ENCODE measurements around the gene HIPK2.

Gene HIPK2

DNA sequence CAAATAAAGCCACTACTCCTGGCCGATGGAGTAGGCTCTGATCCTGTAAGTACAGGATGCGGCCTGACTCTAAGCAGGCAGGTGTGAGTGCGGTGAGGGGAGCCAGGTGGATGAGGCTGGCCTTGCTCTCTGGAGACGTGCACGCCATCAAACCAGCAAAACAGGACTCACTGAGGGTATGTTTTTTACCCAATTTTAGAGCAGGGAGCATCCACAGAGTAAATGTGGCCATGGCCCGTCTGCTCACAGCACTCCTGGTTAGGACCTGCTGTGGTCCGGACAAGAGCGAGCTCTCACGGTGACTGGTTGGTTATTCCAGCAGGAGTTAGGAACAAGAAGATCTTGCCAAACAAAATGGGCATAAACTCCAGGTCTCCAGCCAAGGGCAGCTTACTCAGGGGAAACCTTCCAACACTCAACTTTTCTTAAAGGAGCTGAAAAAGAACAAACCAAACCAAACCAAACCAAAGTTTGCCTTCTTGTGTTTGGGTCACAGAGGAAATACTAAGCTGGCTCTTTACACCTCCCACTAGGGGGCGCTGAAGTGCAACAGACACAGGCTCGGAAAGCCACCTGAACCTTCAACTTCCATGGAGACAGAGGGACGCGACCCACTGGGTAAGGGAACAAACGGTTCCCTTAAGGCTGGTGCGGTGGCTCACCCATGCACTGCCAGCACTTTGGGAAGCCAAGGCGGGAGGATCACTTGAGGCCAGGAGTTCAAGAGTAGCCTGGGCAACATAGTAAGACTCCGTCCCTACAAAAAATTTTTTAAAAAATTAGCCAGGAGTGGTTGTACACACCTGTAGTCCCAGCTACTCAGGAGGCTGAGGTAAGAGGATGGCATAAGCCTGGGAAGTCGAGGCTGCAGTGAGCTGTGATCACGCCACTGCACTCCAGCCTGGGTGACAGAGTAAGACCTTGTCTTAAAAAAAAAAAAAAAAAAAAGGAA, 131.9 kb downstream of the HIPK2 start:
- peak; percentile 86 for FAIRE-seq

DNA sequence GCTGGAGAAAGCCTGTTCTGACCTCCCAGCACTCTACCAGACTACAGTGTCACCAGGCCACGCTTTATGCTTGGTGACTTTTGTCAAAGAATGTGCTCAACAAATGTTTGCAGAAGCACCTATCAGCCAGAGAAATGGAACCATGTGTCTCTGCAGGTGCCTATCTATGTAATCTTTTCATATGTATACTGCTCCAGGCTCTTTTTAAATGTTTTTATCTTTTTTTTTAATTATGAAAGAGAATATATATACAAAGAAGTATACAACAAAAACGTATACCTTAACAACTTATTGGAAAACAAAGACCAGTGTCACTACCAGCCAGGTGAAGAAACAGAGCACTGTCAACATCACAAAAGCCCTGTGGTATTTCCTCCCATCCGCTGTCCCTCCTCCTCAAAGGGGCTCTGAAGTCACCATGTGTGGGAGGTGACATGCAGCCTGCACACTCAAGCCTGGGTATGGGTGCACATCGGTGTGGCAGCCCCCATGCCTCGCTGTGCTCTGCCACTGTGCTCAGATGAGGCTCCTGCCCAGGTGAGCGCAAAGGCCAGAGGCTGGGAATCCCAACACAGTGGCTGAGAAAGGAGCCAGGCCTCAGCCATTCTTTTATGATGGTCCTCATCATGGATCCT, 133.7 kb downstream of the HIPK2 start:
- no peak for FAIRE-seq

DNA sequence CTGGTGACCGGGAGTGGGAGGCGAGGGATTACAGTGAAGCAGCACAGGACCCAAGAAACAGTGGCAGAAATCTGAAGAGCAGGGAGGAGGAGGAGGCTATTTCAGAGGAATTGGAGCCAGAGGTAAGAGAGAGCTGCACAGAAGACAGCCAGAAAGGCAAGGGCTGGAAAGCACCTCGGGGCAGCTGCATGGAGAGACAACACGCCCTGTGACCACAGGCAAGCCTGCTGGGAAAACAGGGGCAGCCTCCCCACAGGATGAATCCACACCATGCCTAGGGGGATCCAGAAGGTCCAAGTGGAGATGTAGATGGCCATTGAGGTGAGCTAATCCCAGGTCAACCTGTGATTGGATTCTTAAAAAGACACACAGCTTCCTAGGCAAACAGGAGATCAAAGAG, 135.5 kb downstream of the HIPK2 start:
- FAIRE-seq = no peak

DNA sequence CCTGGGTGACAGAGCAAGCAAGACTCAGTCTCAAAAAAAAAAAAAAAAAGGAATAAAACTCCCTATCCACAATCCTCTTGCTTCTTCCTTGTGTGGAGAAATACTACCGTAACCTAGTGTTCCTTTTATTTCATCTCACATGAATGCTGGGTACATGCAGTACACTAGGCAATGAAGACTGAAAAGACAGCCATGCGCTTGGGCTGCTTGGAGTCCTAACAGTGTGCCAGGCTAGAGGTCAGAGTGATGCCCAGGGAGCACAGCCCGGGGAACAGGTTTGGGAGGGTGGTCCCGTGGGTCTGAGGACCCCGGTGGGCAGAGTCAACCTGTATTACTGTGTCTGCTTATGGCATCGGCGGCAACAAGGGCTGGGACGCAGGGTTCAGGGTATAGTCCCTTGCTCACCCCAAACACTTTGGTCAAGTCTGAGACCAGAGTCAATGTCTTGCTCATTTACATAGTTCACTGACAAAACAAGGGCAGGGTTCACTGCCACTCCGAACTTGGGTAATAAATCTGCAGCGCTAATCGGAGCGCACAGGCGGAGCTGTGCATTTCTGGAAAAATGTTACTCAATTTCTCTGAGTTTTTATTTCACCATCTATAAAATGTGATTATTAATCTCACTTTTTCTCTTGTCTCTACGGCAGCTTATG, 136.3 kb downstream of the HIPK2 start:
- no peak for FAIRE-seq

DNA sequence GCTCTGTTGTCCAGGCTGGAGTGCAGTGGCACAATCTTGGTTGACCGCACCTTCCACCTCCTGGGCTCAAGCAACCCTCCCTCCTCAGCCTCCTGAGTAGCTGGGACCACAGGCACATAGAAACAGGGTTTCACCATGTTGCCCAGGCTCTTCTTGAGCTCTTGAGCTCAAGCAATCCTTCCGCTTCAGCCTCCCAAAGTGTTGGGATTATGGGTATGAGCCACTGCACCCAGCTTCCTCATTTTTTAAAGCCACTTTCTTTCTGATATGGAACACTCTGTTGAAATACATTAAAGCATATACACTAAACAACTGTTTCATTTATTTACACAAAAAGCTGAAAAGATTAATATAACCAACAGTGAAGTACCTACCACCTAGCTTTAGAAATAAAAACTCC, 137.1 kb downstream of the HIPK2 start:
- no peak for FAIRE-seq

DNA sequence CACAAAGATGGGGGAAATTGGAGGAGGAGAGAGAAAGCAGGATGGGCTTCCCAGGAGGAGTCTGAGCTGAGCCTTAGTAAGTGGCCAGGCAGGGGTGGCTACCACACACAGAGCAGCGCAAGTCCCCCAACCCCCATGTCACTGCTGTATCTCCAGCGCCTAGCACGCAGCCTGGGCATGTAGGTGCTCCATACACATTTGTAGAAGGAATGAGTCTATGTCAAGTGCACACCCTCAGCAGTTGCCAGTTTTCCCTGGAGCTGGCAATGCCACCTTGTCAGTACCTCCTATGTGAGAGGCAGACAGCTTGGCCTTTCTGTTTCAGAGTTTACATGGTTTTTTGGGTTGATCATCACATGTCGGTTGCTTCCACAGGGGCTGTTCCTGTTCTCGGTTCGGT, 138.2 kb downstream of the HIPK2 start:
- FAIRE-seq = no peak

GRCh38 chr7:139635526-139636302, 142.1 kb downstream of the HIPK2 start:
- FAIRE-seq = no peak

DNA sequence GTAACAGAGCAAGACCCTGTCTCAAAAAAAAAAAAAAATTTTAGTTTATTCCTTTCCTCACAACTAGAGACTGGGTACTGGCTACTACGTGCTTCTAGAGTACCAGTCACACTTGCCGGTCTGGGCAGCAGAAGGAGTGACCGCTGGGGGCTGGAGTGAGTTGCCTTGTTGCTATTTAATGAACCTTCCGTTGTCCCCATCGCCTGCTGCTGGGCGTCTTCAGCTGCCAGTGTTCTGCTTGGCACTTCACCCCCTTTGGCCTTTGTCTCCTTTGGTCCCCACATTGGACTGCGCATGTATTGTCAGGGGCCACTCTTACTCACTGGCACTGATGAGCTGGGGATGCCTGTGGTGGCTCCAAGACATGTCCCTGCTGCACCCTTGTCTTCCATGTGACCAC, 143.7 kb downstream of the HIPK2 start:
- no peak for FAIRE-seq

DNA sequence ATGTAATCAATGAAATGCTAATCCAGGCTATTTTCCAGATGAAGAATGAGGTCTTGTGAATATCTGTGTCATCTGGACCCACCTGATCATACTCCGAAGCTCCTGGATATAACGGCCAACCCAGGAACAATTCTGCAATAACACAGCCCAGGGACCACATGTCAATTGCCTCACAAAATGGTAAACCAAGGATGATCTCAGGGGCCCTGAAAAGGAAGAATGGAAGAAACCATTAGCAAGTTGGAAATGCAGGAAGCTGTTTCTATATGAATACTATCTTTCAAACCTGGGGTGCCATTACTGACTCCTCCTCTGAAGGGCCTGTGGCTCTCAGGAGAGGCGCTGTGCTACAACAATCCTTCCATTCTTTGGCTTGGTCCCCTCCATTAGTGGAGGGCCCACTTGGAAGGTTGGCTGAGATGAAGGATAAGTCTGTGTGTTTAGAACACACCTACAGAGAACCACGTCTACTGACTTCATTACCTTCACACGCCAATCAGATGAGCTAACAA, 146.2 kb downstream of the HIPK2 start:
- no peak for FAIRE-seq

DNA sequence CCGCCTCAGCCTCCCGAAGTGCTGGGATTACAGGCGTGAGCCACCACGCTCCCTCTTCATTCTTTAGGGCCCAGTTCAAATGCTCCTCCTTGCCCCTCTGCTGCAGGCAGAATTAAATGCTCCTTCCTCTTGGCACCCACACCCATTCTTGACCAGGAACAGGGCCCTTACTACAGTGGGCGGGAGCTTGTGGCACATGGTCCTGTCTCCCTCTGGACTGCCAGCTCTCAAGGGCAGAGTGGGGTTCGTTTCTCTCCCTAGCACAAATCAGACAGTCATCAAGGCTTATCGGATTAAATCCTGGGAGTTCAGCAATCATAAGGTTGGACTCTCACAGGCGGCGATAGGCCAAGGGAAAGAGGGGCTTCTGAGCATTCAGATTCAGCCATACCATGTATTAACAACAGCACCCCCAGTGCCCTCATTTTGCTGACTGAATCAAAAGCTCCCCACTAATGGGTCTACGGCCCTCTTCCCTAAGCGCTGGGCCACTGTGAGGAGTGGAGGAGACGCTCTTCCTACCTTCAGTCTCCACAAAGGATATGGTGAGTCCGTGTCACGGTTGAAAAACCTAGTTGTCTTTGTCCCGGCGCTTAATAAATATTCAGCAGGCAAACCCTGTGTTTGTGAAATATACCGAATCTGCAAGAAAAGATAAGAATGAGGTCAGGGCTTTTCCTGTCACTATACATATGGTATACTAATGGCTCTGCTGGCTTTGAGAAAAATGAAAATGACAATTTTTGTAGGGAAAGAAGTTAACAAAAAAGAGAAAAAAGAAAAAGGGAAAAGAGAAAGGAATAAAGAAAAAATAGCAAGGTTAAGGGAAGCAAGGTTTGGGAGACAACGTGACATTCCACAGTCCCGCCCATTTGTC, 146.9 kb downstream of the HIPK2 start:
- FAIRE-seq = no peak

DNA sequence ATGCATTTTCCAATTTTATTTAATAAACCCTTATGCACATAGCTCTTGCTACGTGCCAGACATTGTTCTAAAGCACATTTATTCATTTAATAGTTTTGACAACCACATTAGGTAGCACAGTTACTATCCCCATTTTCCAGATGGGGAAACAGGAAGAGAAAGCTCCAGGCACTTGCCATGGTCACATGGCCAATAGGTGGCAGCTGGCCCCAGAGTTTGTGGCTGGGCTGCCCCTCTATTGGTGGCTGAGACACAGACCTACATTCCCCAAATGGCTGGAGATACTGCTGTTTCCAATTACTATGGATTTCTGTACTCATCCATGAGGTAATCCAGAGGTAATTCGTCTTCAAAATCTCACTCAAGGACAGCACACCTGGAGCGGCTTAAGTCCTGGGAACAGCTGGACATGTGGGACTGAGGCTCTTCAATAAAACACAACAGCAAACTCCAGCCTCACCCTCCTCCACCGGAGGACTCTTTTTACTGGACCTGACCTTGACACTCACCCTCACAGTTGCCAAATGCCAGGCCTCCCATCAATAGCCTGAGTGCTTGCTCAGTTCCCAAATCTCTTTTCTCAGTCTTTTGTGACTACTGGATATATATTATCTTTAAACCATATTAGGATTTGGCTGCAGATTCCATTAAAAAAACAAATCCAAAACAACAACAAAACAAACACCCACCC, 148.3 kb downstream of the HIPK2 start:
- no peak for FAIRE-seq

- no peak for FAIRE-seq
Observed at GRCh38 chr7:139627831-139628230, 150.0 kb downstream of the HIPK2 start.

GRCh38 chr7:139626817-139627216, 151.0 kb downstream of the HIPK2 start:
- no peak for FAIRE-seq

GRCh38 chr7:139623518-139623917, 154.3 kb downstream of the HIPK2 start:
- no peak for FAIRE-seq

DNA sequence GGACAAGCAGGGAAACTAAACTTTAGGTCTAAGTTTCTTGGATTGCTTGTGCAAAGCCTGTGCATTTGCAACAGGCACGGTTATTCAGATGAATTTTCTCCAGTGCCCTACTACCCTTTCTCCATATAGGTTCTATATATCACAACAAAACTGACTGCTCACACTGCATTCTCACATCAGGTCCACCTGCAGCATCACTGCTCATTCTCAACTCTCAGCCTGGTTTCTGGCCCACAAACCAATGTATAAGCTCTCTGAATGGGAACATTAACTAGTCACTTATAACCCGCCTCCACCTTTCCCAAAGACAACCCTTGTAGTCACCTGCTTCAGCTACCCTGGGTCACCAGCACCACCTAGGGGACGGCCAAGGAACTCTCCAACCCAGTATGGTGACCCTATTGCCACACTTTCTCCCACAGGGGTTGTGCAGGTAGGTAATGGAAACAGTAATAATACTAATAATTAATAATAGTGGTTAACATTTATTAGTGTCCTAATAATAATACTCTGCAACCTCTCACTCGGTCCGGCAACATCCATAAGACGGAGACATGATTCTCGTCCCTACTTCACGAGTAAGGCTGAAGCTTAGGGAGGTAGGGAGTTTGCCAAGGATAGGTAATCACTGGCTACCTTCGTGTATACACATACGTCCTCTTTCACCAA, 157.0 kb downstream of the HIPK2 start:
- FAIRE-seq = no peak

GRCh38 chr7:139619367-139619657, 158.5 kb downstream of the HIPK2 start:
- no peak for FAIRE-seq

- no peak for FAIRE-seq
Observed at GRCh38 chr7:139618482-139619366, 159.1 kb downstream of the HIPK2 start.

GRCh38 chr7:139617074-139617473, 160.7 kb downstream of the HIPK2 start:
- FAIRE-seq = no peak

- no peak for FAIRE-seq
Observed at GRCh38 chr7:139614886-139615285, 162.9 kb downstream of the HIPK2 start.

GRCh38 chr7:139613971-139614411, 163.8 kb downstream of the HIPK2 start:
- no peak for FAIRE-seq

Data from A204.1 (cell line).